ENCODE measurements around the gene SRGAP2C.
"Not testable (repeated sequence)": the region's sequence is repeated elsewhere in the genome, so short reads cannot be mapped to it uniquely, and the experiment has no call there.

DNA sequence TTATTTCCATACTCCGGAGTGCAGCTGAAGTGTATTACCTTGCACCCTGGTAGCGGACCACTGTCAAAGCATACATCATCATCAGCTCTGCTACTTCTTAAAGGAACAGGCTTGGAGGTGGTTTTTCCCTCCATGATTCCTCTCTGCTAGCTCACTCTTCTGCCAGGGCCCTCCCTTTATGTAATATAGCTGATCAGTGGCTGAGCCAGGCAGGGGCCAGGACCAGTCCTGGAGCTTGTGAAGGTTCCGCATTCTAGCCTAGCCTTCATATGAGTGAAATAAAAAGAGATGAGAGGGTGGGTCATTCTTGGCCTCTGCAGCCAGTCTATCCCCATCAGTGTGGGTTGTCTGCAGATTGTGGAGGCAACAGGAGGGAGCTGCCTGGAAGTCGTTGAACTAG, 200.0 kb downstream of the SRGAP2C start:
- TF ChIP-seq, protein P1, sequence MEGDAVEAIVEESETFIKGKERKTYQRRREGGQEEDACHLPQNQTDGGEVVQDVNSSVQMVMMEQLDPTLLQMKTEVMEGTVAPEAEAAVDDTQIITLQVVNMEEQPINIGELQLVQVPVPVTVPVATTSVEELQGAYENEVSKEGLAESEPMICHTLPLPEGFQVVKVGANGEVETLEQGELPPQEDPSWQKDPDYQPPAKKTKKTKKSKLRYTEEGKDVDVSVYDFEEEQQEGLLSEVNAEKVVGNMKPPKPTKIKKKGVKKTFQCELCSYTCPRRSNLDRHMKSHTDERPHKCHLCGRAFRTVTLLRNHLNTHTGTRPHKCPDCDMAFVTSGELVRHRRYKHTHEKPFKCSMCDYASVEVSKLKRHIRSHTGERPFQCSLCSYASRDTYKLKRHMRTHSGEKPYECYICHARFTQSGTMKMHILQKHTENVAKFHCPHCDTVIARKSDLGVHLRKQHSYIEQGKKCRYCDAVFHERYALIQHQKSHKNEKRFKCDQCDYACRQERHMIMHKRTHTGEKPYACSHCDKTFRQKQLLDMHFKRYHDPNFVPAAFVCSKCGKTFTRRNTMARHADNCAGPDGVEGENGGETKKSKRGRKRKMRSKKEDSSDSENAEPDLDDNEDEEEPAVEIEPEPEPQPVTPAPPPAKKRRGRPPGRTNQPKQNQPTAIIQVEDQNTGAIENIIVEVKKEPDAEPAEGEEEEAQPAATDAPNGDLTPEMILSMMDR (IDR thresholded peaks at IDR 0.05; ENCODE audit: low read depth, low read length, missing input control), result not testable (repeated sequence)
- not testable (repeated sequence) for TF ChIP-seq FOXA1 (IDR thresholded peaks at IDR 0.05); RXRA (IDR thresholded peaks at IDR 0.05); EGR1 (IDR thresholded peaks at IDR 0.05; ENCODE audit: low read depth in 2 of 2); YY1 (IDR thresholded peaks at IDR 0.05); TAF1 (conservative IDR thresholded peaks at IDR 0.05); NR2F2 (IDR thresholded peaks at IDR 0.05)
- TF ChIP-seq, protein P2, sequence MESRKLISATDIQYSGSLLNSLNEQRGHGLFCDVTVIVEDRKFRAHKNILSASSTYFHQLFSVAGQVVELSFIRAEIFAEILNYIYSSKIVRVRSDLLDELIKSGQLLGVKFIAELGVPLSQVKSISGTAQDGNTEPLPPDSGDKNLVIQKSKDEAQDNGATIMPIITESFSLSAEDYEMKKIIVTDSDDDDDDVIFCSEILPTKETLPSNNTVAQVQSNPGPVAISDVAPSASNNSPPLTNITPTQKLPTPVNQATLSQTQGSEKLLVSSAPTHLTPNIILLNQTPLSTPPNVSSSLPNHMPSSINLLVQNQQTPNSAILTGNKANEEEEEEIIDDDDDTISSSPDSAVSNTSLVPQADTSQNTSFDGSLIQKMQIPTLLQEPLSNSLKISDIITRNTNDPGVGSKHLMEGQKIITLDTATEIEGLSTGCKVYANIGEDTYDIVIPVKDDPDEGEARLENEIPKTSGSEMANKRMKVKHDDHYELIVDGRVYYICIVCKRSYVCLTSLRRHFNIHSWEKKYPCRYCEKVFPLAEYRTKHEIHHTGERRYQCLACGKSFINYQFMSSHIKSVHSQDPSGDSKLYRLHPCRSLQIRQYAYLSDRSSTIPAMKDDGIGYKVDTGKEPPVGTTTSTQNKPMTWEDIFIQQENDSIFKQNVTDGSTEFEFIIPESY (IDR thresholded peaks at IDR 0.05), result not testable (repeated sequence)
- TF ChIP-seq, protein P3, sequence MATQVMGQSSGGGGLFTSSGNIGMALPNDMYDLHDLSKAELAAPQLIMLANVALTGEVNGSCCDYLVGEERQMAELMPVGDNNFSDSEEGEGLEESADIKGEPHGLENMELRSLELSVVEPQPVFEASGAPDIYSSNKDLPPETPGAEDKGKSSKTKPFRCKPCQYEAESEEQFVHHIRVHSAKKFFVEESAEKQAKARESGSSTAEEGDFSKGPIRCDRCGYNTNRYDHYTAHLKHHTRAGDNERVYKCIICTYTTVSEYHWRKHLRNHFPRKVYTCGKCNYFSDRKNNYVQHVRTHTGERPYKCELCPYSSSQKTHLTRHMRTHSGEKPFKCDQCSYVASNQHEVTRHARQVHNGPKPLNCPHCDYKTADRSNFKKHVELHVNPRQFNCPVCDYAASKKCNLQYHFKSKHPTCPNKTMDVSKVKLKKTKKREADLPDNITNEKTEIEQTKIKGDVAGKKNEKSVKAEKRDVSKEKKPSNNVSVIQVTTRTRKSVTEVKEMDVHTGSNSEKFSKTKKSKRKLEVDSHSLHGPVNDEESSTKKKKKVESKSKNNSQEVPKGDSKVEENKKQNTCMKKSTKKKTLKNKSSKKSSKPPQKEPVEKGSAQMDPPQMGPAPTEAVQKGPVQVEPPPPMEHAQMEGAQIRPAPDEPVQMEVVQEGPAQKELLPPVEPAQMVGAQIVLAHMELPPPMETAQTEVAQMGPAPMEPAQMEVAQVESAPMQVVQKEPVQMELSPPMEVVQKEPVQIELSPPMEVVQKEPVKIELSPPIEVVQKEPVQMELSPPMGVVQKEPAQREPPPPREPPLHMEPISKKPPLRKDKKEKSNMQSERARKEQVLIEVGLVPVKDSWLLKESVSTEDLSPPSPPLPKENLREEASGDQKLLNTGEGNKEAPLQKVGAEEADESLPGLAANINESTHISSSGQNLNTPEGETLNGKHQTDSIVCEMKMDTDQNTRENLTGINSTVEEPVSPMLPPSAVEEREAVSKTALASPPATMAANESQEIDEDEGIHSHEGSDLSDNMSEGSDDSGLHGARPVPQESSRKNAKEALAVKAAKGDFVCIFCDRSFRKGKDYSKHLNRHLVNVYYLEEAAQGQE (IDR thresholded peaks at IDR 0.05), result not testable (repeated sequence)
